GM18951 (cell line): ENCODE data around the gene GPR27.

Experiments
- POLR2A ChIP-seq: IDR thresholded peaks from 4 replicates; pipeline ENCODE4 v1.6.1; 2011; ENCODE audit warnings: mild to moderate bottlenecking; ENCODE audit not compliant: insufficient read length, insufficient read depth; ENCODE audit errors: extremely low read depth
- in situ Hi-C: fragments of 300-500 bp; cut with MboI; formaldehyde crosslinking; loops from one replicate; pipeline ENCODE4 v1.12.0; 2022; ENCODE audit warnings: low sequenced_read_pairs, mixed read lengths, inconsistent platforms; ENCODE audit not compliant: unreplicated experiment

The GPR27 gene, protein sequence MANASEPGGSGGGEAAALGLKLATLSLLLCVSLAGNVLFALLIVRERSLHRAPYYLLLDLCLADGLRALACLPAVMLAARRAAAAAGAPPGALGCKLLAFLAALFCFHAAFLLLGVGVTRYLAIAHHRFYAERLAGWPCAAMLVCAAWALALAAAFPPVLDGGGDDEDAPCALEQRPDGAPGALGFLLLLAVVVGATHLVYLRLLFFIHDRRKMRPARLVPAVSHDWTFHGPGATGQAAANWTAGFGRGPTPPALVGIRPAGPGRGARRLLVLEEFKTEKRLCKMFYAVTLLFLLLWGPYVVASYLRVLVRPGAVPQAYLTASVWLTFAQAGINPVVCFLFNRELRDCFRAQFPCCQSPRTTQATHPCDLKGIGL

GRCh38 chr3:71753701-71754609, at the start of gene GPR27:
TSS of gene GPR27 (plus strand) at chr3:71753855. CDS start at chr3:71754050, 195 bp downstream.
- in situ Hi-C loops, result no loop called here
- no peak for TF ChIP-seq POLR2A

GRCh38 chr3:71704915-71705314, 48.7 kb upstream of the GPR27 start:
- no peak for TF ChIP-seq POLR2A
- in situ Hi-C loops, result loop anchor here (25.0 kb wide), 1 partner anchor 1382 kb away; no protein-coding TSS in a partner anchor

GRCh38 chr3:71705681-71706080, 48.0 kb upstream of the GPR27 start:
- TF ChIP-seq POLR2A, result no peak
- in situ Hi-C loops, result loop anchor here (25.0 kb wide), 1 partner anchor 1382 kb away; no protein-coding TSS in a partner anchor

GRCh38 chr3:71707595-71707994, 46.1 kb upstream of the GPR27 start:
- TF ChIP-seq POLR2A, result no peak
- in situ Hi-C loops, result loop anchor here (25.0 kb wide), 1 partner anchor 1380 kb away; no protein-coding TSS in a partner anchor

- TF ChIP-seq POLR2A, result no peak
- in situ Hi-C loops, result loop anchor here (25.0 kb wide), 1 partner anchor 1379 kb away; no protein-coding TSS in a partner anchor
Observed at GRCh38 chr3:71708476-71709105, 45.1 kb upstream of the GPR27 start.

DNA sequence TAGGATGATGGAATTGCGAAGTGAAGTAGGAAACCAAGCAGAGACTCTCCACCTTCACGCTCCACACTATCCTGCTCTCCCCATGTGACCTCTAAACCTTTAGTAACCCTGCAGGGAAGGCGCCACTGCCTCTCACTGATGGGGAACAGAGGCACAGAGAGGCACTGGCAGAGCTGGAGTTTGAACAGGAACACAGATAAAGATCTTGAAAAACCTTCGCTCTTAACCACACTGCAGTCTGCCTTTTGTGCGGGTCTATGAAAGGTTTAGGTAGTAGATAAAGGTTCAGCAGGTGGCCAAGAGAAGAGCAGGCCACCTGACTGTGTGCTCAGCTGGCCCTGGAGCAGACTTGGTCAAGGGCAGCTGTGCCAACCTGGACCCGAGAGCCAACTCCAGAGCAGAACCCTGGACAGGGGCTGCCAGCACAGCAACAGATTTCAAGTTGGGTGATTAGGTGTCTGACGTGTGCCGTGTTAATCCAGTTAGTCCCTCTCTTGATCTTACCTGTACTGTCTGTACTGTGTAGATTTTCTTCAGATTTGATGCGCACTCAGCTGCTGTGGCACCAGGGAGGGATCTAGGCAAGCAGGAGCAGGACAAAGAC, 43.6 kb upstream of the GPR27 start:
- TF ChIP-seq POLR2A, result no peak
- in situ Hi-C loops, result loop anchor here (25.0 kb wide), 1 partner anchor 1377 kb away; no protein-coding TSS in a partner anchor

GRCh38 chr3:71710906-71711494, 42.7 kb upstream of the GPR27 start:
- TF ChIP-seq POLR2A, result no peak
- in situ Hi-C loops, result loop anchor here (25.0 kb wide), 1 partner anchor 1376 kb away; no protein-coding TSS in a partner anchor

DNA sequence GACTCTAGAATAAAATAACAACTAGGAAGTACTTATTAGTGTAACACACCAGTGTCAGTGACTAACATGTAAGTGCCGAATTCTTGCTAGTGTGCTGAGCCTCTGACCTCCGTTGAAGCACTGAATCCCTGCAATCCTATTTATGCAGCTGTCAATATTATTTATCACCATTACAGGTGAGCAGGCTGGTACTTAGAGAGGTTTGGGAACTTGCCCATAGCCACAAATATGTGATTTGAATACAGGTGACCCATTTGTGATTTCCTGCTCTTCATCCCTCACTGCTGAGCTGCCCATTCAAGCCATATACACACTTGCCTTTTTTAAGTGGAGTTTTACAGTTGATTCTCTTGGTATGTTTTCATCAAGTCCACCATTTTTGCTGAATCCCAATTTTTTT, 40.6 kb upstream of the GPR27 start:
- in situ Hi-C loops, result loop anchor here (25.0 kb wide), 1 partner anchor 1374 kb away; no protein-coding TSS in a partner anchor
- TF ChIP-seq POLR2A, result no peak

DNA sequence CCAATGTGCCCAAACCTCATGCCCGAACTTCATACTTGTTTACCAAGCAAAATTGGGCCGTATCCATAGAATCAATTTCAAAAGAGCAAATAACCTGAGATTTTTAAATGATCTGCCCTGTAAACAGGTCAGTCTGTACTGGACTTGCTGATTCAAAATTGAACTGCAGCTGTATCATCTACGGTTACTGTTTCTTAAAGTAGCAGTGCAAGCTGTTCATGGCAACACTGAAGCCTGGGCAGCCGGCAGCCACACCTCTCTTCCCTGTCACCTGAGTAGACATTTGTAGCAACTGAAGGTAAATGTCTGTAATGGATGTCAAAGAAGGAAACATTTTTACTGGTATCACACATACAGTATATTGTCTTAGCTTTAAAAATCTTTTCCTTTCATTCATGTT, 39.1 kb upstream of the GPR27 start:
- in situ Hi-C loops, result loop anchor here (25.0 kb wide), 1 partner anchor 1373 kb away; no protein-coding TSS in a partner anchor
- no peak for TF ChIP-seq POLR2A

GRCh38 chr3:71718072-71718471, 35.6 kb upstream of the GPR27 start:
- in situ Hi-C loops, result loop anchor here (25.0 kb wide), 1 partner anchor 1369 kb away; no protein-coding TSS in a partner anchor
- no peak for TF ChIP-seq POLR2A

- in situ Hi-C loops, result loop anchor here (25.0 kb wide), 1 partner anchor 1366 kb away; no protein-coding TSS in a partner anchor
Observed at GRCh38 chr3:71721002-71721401, 32.7 kb upstream of the GPR27 start.

GRCh38 chr3:71721651-71722157, 32.0 kb upstream of the GPR27 start:
- TF ChIP-seq POLR2A, result no peak
- in situ Hi-C loops, result loop anchor here (25.0 kb wide), 1 partner anchor 1366 kb away; no protein-coding TSS in a partner anchor

More at GRCh38 chr3:71721002-71721401, 32.7 kb upstream of the GPR27 start:
- TF ChIP-seq POLR2A, result no peak

DNA sequence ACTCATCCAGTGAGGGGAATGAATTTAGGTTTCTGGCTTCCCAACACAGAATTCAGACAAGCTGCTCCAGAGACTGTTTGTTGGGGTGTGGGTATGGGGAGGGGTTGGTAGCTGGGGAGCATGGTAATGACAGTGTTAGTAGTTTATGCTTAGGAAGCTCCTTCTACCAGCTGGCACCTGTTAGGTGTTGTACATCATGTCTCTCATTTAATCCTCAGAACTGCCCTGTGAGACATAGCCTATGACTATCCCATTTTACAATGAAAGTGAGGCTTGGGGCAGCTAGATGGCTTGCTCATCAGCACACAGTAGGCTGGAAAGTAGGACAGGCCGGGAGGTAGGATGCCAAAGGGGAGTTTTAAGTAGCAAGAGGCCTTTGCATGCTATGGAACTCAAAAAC, 31.0 kb upstream of the GPR27 start:
- no peak for TF ChIP-seq POLR2A
- in situ Hi-C loops, result loop anchor here (25.0 kb wide), 1 partner anchor 1365 kb away; no protein-coding TSS in a partner anchor
